D721Med (cell line): ENCODE results near the gene SHMT2.

Experiments used
- DNase-seq: peaks from one replicate; pipeline ENCODE4 v3.0.0; 2011; ENCODE audit warnings: low spot score; ENCODE audit not compliant: insufficient read length
- FAIRE-seq: peaks from 2 replicates; lab custom pipeline; 2011; peaks lifted over from hg19 to GRCh38; lab: Jason Lieb, UNC
- CTCF ChIP-seq: IDR thresholded peaks from 2 replicates; pipeline ENCODE4 v1.5.1; 2012; ENCODE audit warnings: mild to moderate bottlenecking, control low read depth; ENCODE audit not compliant: insufficient read depth; ENCODE audit errors: missing control alignments

The SHMT2 gene

DNA sequence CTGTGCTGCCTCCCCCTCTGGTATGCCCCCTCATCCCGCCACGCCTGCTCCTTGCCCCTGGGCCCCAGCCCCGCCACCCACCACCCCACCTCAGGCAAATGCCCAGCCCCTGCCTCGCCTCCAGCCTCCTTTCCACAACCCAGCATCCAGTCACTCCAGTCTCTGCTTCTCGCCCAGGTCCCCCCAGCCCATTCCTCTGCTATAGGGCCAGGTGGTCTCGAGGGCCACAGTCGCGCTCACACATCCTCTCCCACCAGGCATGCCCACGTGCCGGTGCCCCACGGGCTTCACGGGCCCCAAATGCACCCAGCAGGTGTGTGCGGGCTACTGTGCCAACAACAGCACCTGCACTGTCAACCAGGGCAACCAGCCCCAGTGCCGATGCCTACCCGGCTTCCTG lies 19.1 kb upstream of the SHMT2 start:
- no peak for DNase-seq
- TF ChIP-seq CTCF, result no peak

GRCh38 chr12:57210926-57211692 lies 18.4 kb upstream of the SHMT2 start:
- no peak for DNase-seq
- no peak for FAIRE-seq
- no peak for TF ChIP-seq CTCF

More for the DNA sequence above, 19.1 kb upstream of the SHMT2 start:
- FAIRE-seq, result no peak

- DNase-seq, result no peak
- no peak for TF ChIP-seq CTCF
- FAIRE-seq, result no peak
These were observed 17.5 kb upstream of the SHMT2 start for GRCh38 chr12:57211791-57212700.

DNA sequence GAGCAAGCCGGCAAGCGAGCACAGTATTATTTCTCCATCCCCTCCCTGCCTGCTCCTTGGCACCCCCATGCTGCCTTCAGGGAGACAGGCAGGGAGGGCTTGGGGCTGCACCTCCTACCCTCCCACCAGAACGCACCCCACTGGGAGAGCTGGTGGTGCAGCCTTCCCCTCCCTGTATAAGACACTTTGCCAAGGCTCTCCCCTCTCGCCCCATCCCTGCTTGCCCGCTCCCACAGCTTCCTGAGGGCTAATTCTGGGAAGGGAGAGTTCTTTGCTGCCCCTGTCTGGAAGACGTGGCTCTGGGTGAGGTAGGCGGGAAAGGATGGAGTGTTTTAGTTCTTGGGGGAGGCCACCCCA lies 16.8 kb upstream of the SHMT2 start:
- no peak for FAIRE-seq
- no peak for TF ChIP-seq CTCF
- DNase-seq, result no peak

DNA sequence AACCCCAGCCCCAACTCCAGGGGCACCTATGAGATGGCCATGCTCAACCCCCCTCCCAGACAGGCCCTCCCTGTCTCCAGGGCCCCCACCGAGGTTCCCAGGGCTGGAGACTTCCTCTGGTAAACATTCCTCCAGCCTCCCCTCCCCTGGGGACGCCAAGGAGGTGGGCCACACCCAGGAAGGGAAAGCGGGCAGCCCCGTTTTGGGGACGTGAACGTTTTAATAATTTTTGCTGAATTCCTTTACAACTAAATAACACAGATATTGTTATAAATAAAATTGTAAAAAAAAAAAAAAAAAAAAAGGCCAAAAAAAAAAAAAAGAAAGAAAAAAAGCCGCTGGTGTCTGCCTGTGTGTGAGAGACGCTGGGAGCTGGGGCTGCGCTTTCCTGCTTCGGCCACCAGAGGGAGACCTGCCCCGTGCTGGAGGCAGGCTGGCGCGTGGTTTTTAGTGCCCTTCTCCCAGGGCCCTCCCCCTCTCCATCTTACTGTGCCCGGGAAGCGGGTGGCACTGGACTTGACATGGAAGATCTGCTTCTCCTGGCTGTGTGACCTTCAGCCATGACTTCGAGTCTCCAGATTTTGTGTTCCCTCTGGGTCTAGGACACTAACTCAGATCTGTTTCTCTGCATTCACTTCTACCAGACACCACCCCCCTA lies 16.3 kb upstream of the SHMT2 start:
- DNase-seq (peak; percentile 77), FAIRE-seq (no peak)
- TF ChIP-seq CTCF, result peak; percentile 81

- TF ChIP-seq CTCF, result no peak
- no peak for FAIRE-seq
These were observed 15.6 kb upstream of the SHMT2 start for GRCh38 chr12:57213763-57214397.

More at GRCh38 chr12:57213763-57214397, 15.6 kb upstream of the SHMT2 start:
- no peak for DNase-seq
